Measurements from ENCODE around the gene GRIN2A. TPM values are rescaled to one million over a fixed set of nuclear protein-coding genes. Genes with fewer than 3 reads are reported as not detected.

GRIN2A gene
- total and polyA plus RNA-seq, 2 of the 8 experiments (the other 6 are each of a cell fraction or from before 2014, with no cell fraction given): 0.18 to 1.8 TPM

- no peak for TF ChIP-seq MAFK (IDR thresholded peaks at IDR 0.05; ENCODE audit: low read depth, low read length)
- TF ChIP-seq CTCF (IDR thresholded peaks at IDR 0.05; ENCODE audit: control extremely low read depth in 1 of 3, insufficient read depth in 1 of 3, low read depth in 1 of 3, low read length in 3 of 3): no peak
- TF ChIP-seq RAD21 (IDR thresholded peaks at IDR 0.05 in 1 of 2, conservative IDR thresholded peaks at IDR 0.05 in 1 of 2; ENCODE audit: low read depth in 2 of 2, low read length in 2 of 2): no peak
These were observed 83.2 kb downstream of the GRIN2A start (continued) for GRCh38 chr16:10098991-10099390.
